H1 (cell line): Measurements from ENCODE around the gene APAF1. TPM values are rescaled to one million over a fixed set of nuclear protein-coding genes. Genes with fewer than 3 reads are reported as not detected.

Experiments used
- CTCF ChIA-PET: fragments of 300-600 bp; sonication (Branson Sonifier 250); formaldehyde crosslinking; loops from one replicate; lab custom pipeline; 2021; ENCODE audit not compliant: partially characterized antibody; lab: Charles Lee
- POLR2A ChIA-PET: fragments of 300-600 bp; sonication (Branson Sonifier 250); formaldehyde crosslinking; loops from one replicate; lab custom pipeline; 2021; ENCODE audit warnings: inconsistent platforms; ENCODE audit not compliant: partially characterized antibody; lab: Charles Lee
- DNase-seq, 2 experiments: peaks; one replicate each; pipeline versions ENCODE4 v3.0.0 to v3.0.0-alpha.2; 2010 to 2022; ENCODE audit warnings: low spot score in 2 of 2, low read depth in 1 of 2, mixed read lengths in 1 of 2
- FAIRE-seq: peaks from 2 replicates; lab custom pipeline; 2011; peaks lifted over from hg19 to GRCh38; lab: Jason Lieb, UNC
- H2AFZ ChIP-seq: 2 replicates; pipeline ENCODE4 v1.8.1; 2012; ENCODE audit warnings: low read length, inconsistent platforms
- H2AK5ac ChIP-seq: 2 replicates; pipeline ENCODE4 v1.6.1; 2013; ENCODE audit warnings: low read depth, low read length
- H2BK120ac ChIP-seq: replicated peaks from 2 replicates; pipeline ENCODE3; 2013; ENCODE audit warnings: low read depth, low read length, inconsistent platforms
- H2BK12ac ChIP-seq: 2 replicates; pipeline ENCODE4 v1.6.1; 2013; ENCODE audit warnings: low read depth, low read length
- H2BK15ac ChIP-seq: 2 replicates; pipeline ENCODE4 v1.6.1; 2013; ENCODE audit warnings: low read length
- H2BK20ac ChIP-seq: 2 replicates; pipeline ENCODE4 v1.6.1; 2013; ENCODE audit warnings: low read length
- H2BK5ac ChIP-seq: 2 replicates; pipeline ENCODE4 v1.6.1; 2013; ENCODE audit warnings: low read depth, low read length
- H3K14ac ChIP-seq: 2 replicates; pipeline ENCODE4 v1.6.1; 2013; ENCODE audit warnings: inconsistent platforms; ENCODE audit not compliant: insufficient read length
- H3K18ac ChIP-seq: 2 replicates; pipeline ENCODE4 v1.6.1; 2013; ENCODE audit warnings: low read length; ENCODE audit errors: extremely low read depth
- H3K23ac ChIP-seq: 2 replicates; pipeline ENCODE4 v1.6.1; 2013; ENCODE audit warnings: inconsistent platforms; ENCODE audit not compliant: insufficient read length
- H3K23me2 ChIP-seq: 2 replicates; pipeline ENCODE4 v1.6.1; 2013; ENCODE audit warnings: low read depth, low read length
- H3K27ac ChIP-seq: 2 replicates; pipeline ENCODE4 v1.6.1; 2011; ENCODE audit warnings: low read depth, low read length, inconsistent platforms
- H3K27me3 ChIP-seq, 4 experiments: replicated peaks in 1 of 4; 1 replicate in 1 of 4; 2 replicates in 3 of 4; pipeline versions ENCODE4 v1.6.1 to v1.8.1; 2011 to 2013; ENCODE audit warnings: low read length in 3 of 4, mild to moderate bottlenecking in 3 of 4, inconsistent platforms in 2 of 4, mixed read lengths in 2 of 4, moderate library complexity in 1 of 4; ENCODE audit not compliant: control insufficient read depth in 3 of 4, insufficient read depth in 3 of 4; ENCODE audit errors: extremely low read depth in 1 of 4
- H3K36me3 ChIP-seq, 4 experiments: 2 replicates each; pipeline versions ENCODE4 v1.6.1 to v1.8.1; 2011 to 2013; ENCODE audit warnings: mild to moderate bottlenecking in 4 of 4, low read length in 3 of 4, moderate library complexity in 2 of 4, control low read depth in 1 of 4, inconsistent platforms in 1 of 4; ENCODE audit not compliant: insufficient read depth in 4 of 4, control insufficient read depth in 2 of 4
- H3K4ac ChIP-seq: replicated peaks from 2 replicates; pipeline ENCODE3; 2013; ENCODE audit warnings: low read length, low read depth, mixed read lengths, inconsistent platforms; ENCODE audit not compliant: insufficient read length
- H3K4me1 ChIP-seq, 4 experiments: replicated peaks in 1 of 4; 1 replicate in 1 of 4; 2 replicates in 3 of 4; pipeline versions ENCODE4 v1.6.1 to v1.8.1; 2011 to 2013; ENCODE audit warnings: low read length in 3 of 4, inconsistent platforms in 2 of 4, mixed read lengths in 1 of 4; ENCODE audit not compliant: insufficient read depth in 4 of 4, control insufficient read depth in 3 of 4
- H3K4me2 ChIP-seq, 2 experiments: 2 replicates each; pipeline versions ENCODE4 v1.6.1 to v1.8.1; 2011 to 2013; ENCODE audit warnings: low read depth in 2 of 2, low read length in 2 of 2, control low read depth in 1 of 2, inconsistent platforms in 1 of 2, mild to moderate bottlenecking in 1 of 2; ENCODE audit not compliant: insufficient read depth in 1 of 2
- H3K4me3 ChIP-seq, 4 experiments: fragments of 200-600, 300-600 bp in 1 of 4; sonication (generic), shearing (Covaris generic), sonication (Bioruptor Twin) in 1 of 4; 2 replicates each; pipeline versions ENCODE4 v1.5.1 to v1.8.1; 2011 to 2016; ENCODE audit warnings: low read length in 4 of 4, low read depth in 3 of 4, control low read depth in 2 of 4, inconsistent platforms in 2 of 4, mild to moderate bottlenecking in 2 of 4, mixed read lengths in 1 of 4, moderate library complexity in 1 of 4; ENCODE audit not compliant: insufficient read depth in 2 of 4; ENCODE audit errors: extremely low read depth in 1 of 4
- H3K56ac ChIP-seq: replicated peaks from 2 replicates; pipeline ENCODE3; 2013; ENCODE audit warnings: low read depth, mild to moderate bottlenecking, mixed read lengths, low read length, inconsistent platforms; ENCODE audit not compliant: insufficient read length
- H3K79me1 ChIP-seq: 2 replicates; pipeline ENCODE4 v1.6.1; 2013; ENCODE audit warnings: low read depth, low read length, control low read depth
- H3K79me2 ChIP-seq, 2 experiments: 2 replicates each; pipeline versions ENCODE4 v1.6.1 to v1.8.1; 2012 to 2013; ENCODE audit warnings: low read length in 2 of 2, mild to moderate bottlenecking in 2 of 2, inconsistent platforms in 1 of 2; ENCODE audit not compliant: insufficient read depth in 2 of 2, control insufficient read depth in 1 of 2
- H3K9ac ChIP-seq, 4 experiments: replicated peaks in 1 of 4; 1 replicate in 1 of 4; 2 replicates in 3 of 4; pipeline versions ENCODE4 v1.6.1 to v1.8.1; 2011 to 2013; ENCODE audit warnings: low read depth in 3 of 4, low read length in 3 of 4, control low read depth in 2 of 4, mild to moderate bottlenecking in 2 of 4, moderate library complexity in 2 of 4, inconsistent platforms in 1 of 4; ENCODE audit errors: extremely low read depth in 1 of 4
- H3K9me3 ChIP-seq, 2 experiments: 2 replicates each; pipeline versions ENCODE4 v1.6.1 to v1.8.1; 2012 to 2013; ENCODE audit warnings: mild to moderate bottlenecking in 2 of 2, moderate library complexity in 2 of 2, control low read depth in 1 of 2, inconsistent platforms in 1 of 2, low read depth in 1 of 2, low read length in 1 of 2, mixed read lengths in 1 of 2; ENCODE audit not compliant: insufficient read depth in 2 of 2
- H4K20me1 ChIP-seq, 2 experiments: replicated peaks in 1 of 2; 2 replicates each; pipeline versions ENCODE3 to v1.8.1; 2011 to 2013; ENCODE audit warnings: inconsistent platforms in 2 of 2, low read length in 2 of 2, mild to moderate bottlenecking in 1 of 2; ENCODE audit not compliant: insufficient read depth in 2 of 2, control insufficient read depth in 1 of 2
- H4K5ac ChIP-seq: 2 replicates; pipeline ENCODE4 v1.6.1; 2013; ENCODE audit warnings: low read length, low read depth, mixed read lengths, inconsistent platforms; ENCODE audit not compliant: insufficient read length
- H4K8ac ChIP-seq: 2 replicates; pipeline ENCODE4 v1.8.0; 2013; ENCODE audit warnings: mild to moderate bottlenecking, moderate library complexity, low read length, inconsistent platforms; ENCODE audit not compliant: insufficient read depth; ENCODE audit errors: extremely low read depth
- H4K91ac ChIP-seq: replicated peaks from 2 replicates; pipeline ENCODE3; 2013; ENCODE audit warnings: low read length, mixed read lengths, inconsistent platforms; ENCODE audit not compliant: insufficient read length
- ATF2 ChIP-seq: IDR thresholded peaks from 2 replicates; pipeline ENCODE4 v1.6.1; 2012; ENCODE audit warnings: low read length, inconsistent platforms
- BACH1 ChIP-seq: IDR thresholded peaks from 2 replicates; pipeline ENCODE4 v1.6.1; 2012; ENCODE audit warnings: low read length, improper control_type of control experiment
- CEBPB ChIP-seq: IDR thresholded peaks from 2 replicates; pipeline ENCODE4 v1.6.1; 2012; ENCODE audit warnings: low read depth, low read length
- EZH2 ChIP-seq: fragments of 200-600 bp; sonication (generic); IDR thresholded peaks from 2 replicates; pipeline ENCODE4 v1.7.1; 2012; ENCODE audit warnings: low read depth, mild to moderate bottlenecking, moderate library complexity, low read length, inconsistent platforms; ENCODE audit not compliant: severe bottlenecking
- GTF2F1 ChIP-seq: IDR thresholded peaks from 2 replicates; pipeline ENCODE4 v1.6.1; 2012; ENCODE audit warnings: low read depth, low read length, improper control_type of control experiment, borderline replicate concordance
- MAFK ChIP-seq: IDR thresholded peaks from 2 replicates; pipeline ENCODE4 v1.6.1; 2012; ENCODE audit warnings: low read depth, mild to moderate bottlenecking, improper control_type of control experiment, low read length
- MAX ChIP-seq: IDR thresholded peaks from 2 replicates; pipeline ENCODE4 v1.6.1; 2012; ENCODE audit warnings: inconsistent platforms
- PHF8 ChIP-seq: fragments of 200-600 bp; sonication (generic); conservative IDR thresholded peaks from 2 replicates; pipeline ENCODE4 v1.7.1; 2012; ENCODE audit warnings: low read depth, mild to moderate bottlenecking, inconsistent platforms, low read length, moderate library complexity
- RNF2 ChIP-seq: fragments of 200-900, 300-1000 bp; sonication (generic); IDR thresholded peaks from 2 replicates; pipeline ENCODE4 v1.7.1; 2016; ENCODE audit warnings: borderline replicate concordance, low read depth, mild to moderate bottlenecking, antibody characterized with exemption, low read length; ENCODE audit not compliant: poor library complexity, severe bottlenecking; ENCODE audit errors: missing control alignments
- SP1 ChIP-seq: IDR thresholded peaks from 2 replicates; pipeline ENCODE4 v1.6.1; 2011; ENCODE audit warnings: low read depth, low read length
- SP2 ChIP-seq: IDR thresholded peaks from 2 replicates; pipeline ENCODE4 v1.6.1; 2012; ENCODE audit warnings: mild to moderate bottlenecking, low read length, inconsistent platforms
- TAF1 ChIP-seq: IDR thresholded peaks from 2 replicates; pipeline ENCODE4 v1.6.1; 2011; ENCODE audit warnings: mild to moderate bottlenecking, low read depth, low read length
- TAF7 ChIP-seq: optimal IDR thresholded peaks from 2 replicates; pipeline ENCODE3; 2011; ENCODE audit warnings: low read depth, mild to moderate bottlenecking, inconsistent platforms, low read length, moderate library complexity, borderline replicate concordance
- WGBS, 2 experiments: shearing (Covaris generic) in 1 of 2; methylation state at CpG; one replicate each; pipeline versions ENCODE4 v1.1.6 to v1.1.7; 2013 to 2015; ENCODE audit warnings: low lambda C conversion rate in 2 of 2, mixed read lengths in 2 of 2, inconsistent platforms in 1 of 2, low coverage in 1 of 2, missing lambda C conversion rate in 1 of 2; ENCODE audit not compliant: insufficient replicate concordance in 2 of 2, insufficient coverage in 1 of 2, insufficient read length in 1 of 2; ENCODE audit errors: extremely low coverage in 1 of 2, missing lambda C conversion rate in 1 of 2; 5-methylcytosine and 5-hydroxymethylcytosine counted together
- polyA plus RNA-seq, 7 experiments: library from polyadenylated mRNA; depleted of rRNA in 3 of 7; stranded (reverse) in 5 of 7; unstranded in 2 of 7; fragments of >200 nt in 5 of 7; fragments of 200-250 nt in 2 of 7; gene quantifications; 1 replicate in 5 of 7; 2 replicates in 1 of 7; 4 replicates in 1 of 7; pipeline versions ENCODE4 v1.2.1 to v1.2.3, GENCODE V29; 2011 to 2013; ENCODE audit warnings: missing spikeins in 2 of 7, mixed read lengths in 2 of 7
- total RNA-seq: library from RNA; stranded (reverse); fragmentation: NEBNext Ultra II Directional; extraction: Animal tissue kit (Norgen Biotek cat#: 25700); gene quantifications from 2 replicates; pipeline ENCODE4 v1.2.1, GENCODE V29; 2021

APAF1 gene
- total and polyA plus RNA-seq, 2 of the 8 experiments (the other 6 are each of a cell fraction or from before 2014, with no cell fraction given), result 4.7 to 22.6 TPM

- Histone ChIP-seq H3K27me3 (no peaks in the 10 kb centered on the region), H4K91ac (no peak overlapping the region), H3K4me2 (no peak overlapping the region), H3K4me3 (no peak overlapping the region), H2BK15ac (no peak overlapping the region), H3K27ac (no peak overlapping the region), H3K9me3 (no peaks in the 10 kb centered on the region), H2AK5ac (no peak overlapping the region), H3K9ac (no peak overlapping the region), H2AFZ (no peak overlapping the region), H3K14ac (no peak overlapping the region), H2BK12ac (no peak overlapping the region), H3K79me1 (no peaks in the 10 kb centered on the region), H2BK5ac (no peak overlapping the region), H3K4me1 (no peaks in the 10 kb centered on the region), H3K18ac (no peak overlapping the region), H2BK120ac (no peak overlapping the region), H3K56ac (no peak overlapping the region), H3K23ac (no peak overlapping the region), H3K4ac (no peak overlapping the region), H3K23me2 (no peaks in the 10 kb centered on the region), H3K79me2 (no peaks in the 10 kb centered on the region), H4K5ac (no peak overlapping the region), H4K8ac (no peak overlapping the region), H3K36me3 (no peaks in the 10 kb centered on the region), H4K20me1 (no peaks in the 10 kb centered on the region), H2BK20ac (no peak overlapping the region)
- ChIA-PET POLR2A (interaction anchor here (1.3 kb wide), 1 partner anchor 25 kb away, joined by 4 read pairs; the partner anchor contains the start of gene SLC25A3), CTCF (interaction anchor here (0.7 to 1.7 kb wide), 7 partner anchors 10 to 83 kb away, joined by 3 to 7 read pairs (median 4); no protein-coding TSS in a partner anchor)
- no peak for FAIRE-seq
- 83% methylated on average over 4 of the region's 4 CpGs; no CpG with 5 or more reads in 1 of the 2 experiments for WGBS, 2 experiments
- no peak for DNase-seq
- TF ChIP-seq ATF2 (no peak), GTF2F1 (no peak), EZH2 (no peak), SP1 (no peak), MAX (no peak), BACH1 (no peak), TAF7 (no peak), TAF1 (no peak), PHF8 (no peak), RNF2 (no peak), CEBPB (no peak), MAFK (no peak), SP2 (no peak)
Observed at GRCh38 chr12:98618952-98619351, 26.1 kb upstream of the APAF1 start.
